ENCODE data around the gene ASXL3. TPM values are rescaled to one million over a fixed set of nuclear protein-coding genes. Genes with fewer than 3 reads are reported as not detected.

ASXL3 gene
- polyA plus RNA-seq, 1 donor from 2014 or later: 15.2 TPM

GRCh38 chr18:33711514-33711913 is 133.5 kb downstream of the ASXL3 start:
- no peak overlapping the region for H3K4me3 ChIP-seq (ENCODE audit: low read length)
- H3K79me2 ChIP-seq (replicated peaks; ENCODE audit: insufficient read depth, low read length): no peaks in the 10 kb centered on the region
- H3K4me2 ChIP-seq (ENCODE audit: low read length): no peak overlapping the region
- TF ChIP-seq, protein P1, sequence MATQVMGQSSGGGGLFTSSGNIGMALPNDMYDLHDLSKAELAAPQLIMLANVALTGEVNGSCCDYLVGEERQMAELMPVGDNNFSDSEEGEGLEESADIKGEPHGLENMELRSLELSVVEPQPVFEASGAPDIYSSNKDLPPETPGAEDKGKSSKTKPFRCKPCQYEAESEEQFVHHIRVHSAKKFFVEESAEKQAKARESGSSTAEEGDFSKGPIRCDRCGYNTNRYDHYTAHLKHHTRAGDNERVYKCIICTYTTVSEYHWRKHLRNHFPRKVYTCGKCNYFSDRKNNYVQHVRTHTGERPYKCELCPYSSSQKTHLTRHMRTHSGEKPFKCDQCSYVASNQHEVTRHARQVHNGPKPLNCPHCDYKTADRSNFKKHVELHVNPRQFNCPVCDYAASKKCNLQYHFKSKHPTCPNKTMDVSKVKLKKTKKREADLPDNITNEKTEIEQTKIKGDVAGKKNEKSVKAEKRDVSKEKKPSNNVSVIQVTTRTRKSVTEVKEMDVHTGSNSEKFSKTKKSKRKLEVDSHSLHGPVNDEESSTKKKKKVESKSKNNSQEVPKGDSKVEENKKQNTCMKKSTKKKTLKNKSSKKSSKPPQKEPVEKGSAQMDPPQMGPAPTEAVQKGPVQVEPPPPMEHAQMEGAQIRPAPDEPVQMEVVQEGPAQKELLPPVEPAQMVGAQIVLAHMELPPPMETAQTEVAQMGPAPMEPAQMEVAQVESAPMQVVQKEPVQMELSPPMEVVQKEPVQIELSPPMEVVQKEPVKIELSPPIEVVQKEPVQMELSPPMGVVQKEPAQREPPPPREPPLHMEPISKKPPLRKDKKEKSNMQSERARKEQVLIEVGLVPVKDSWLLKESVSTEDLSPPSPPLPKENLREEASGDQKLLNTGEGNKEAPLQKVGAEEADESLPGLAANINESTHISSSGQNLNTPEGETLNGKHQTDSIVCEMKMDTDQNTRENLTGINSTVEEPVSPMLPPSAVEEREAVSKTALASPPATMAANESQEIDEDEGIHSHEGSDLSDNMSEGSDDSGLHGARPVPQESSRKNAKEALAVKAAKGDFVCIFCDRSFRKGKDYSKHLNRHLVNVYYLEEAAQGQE (IDR thresholded peaks at IDR 0.05; ENCODE audit: borderline replicate concordance): no peak
- no peak for TF ChIP-seq TAF1 (IDR thresholded peaks at IDR 0.05; ENCODE audit: low read depth)
- TF ChIP-seq SMC3 (conservative IDR thresholded peaks at IDR 0.05; ENCODE audit: poor library complexity): no peak
- no peak for TF ChIP-seq MXI1 (conservative IDR thresholded peaks at IDR 0.05; ENCODE audit: poor library complexity, severe bottlenecking)
- no peak for TF ChIP-seq RAD21 (conservative IDR thresholded peaks at IDR 0.05)
- TF ChIP-seq EP300 (conservative IDR thresholded peaks at IDR 0.05; ENCODE audit: poor library complexity, severe bottlenecking): no peak
- no peak for TF ChIP-seq EZH2 (IDR thresholded peaks at IDR 0.05; ENCODE audit: borderline replicate concordance, insufficient read depth, low read length, poor library complexity, severe bottlenecking)
- TF ChIP-seq CTCF (IDR thresholded peaks at IDR 0.05; ENCODE audit: poor library complexity, severe bottlenecking): no peak
- TF ChIP-seq POLR2AphosphoS5 (IDR thresholded peaks at IDR 0.05): no peak
- no peak overlapping the region for H3K9ac ChIP-seq (ENCODE audit: low read length)
- H3K27me3 ChIP-seq (ENCODE audit: insufficient read depth, low read depth, low read length): no peaks in the 10 kb centered on the region
- no peak overlapping the region for H2AFZ ChIP-seq (ENCODE audit: low read depth, low read length)
- no peaks in the 10 kb centered on the region for H3K9me2 ChIP-seq (ENCODE audit: insufficient read depth, low read length)
- no peaks in the 10 kb centered on the region for H3K36me3 ChIP-seq (ENCODE audit: insufficient read depth, low read length)
- no peaks in the 10 kb centered on the region for H4K20me1 ChIP-seq (ENCODE audit: insufficient read depth)
- no peaks in the 10 kb centered on the region for H3K9me3 ChIP-seq (ENCODE audit: low read length)
- H3K27ac ChIP-seq (ENCODE audit: low read length): no peak overlapping the region
- H3F3A ChIP-seq (ENCODE audit: insufficient read depth, low read length, poor library complexity, severe bottlenecking): no peaks in the 10 kb centered on the region

DNA sequence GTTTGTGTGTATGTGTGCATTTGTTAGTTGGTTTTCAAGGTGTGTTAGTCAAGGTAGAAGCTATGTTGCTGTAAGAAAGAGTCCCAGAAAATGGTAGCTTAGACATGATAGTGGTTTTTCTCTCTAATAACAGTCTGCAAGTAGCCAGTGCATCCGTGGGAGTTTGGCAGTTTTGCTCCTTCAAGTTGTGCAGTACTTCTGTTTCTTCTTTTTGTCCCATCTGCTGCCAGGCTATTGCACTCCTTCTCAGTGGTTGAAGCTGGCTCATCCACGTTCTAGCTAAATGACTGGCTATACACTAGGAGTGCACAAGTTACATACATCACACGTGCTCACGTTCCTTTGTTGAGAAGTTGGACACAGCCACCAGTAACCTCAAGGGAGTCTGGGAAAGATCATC is 134.7 kb downstream of the ASXL3 start:
- Histone ChIP-seq H4K20me1 (ENCODE audit: insufficient read depth) (no peaks in the 10 kb centered on the region), H3F3A (ENCODE audit: insufficient read depth, low read length, poor library complexity, severe bottlenecking) (no peaks in the 10 kb centered on the region), H3K36me3 (ENCODE audit: insufficient read depth, low read length) (no peaks in the 10 kb centered on the region), H3K9me2 (ENCODE audit: insufficient read depth, low read length) (no peaks in the 10 kb centered on the region), H3K9ac (ENCODE audit: low read length) (no peak overlapping the region), H3K79me2 (replicated peaks; ENCODE audit: insufficient read depth, low read length) (no peaks in the 10 kb centered on the region), H3K4me2 (ENCODE audit: low read length) (no peak overlapping the region), H2AFZ (ENCODE audit: low read depth, low read length) (no peak overlapping the region), H3K4me3 (ENCODE audit: low read length) (no peak overlapping the region), H3K27me3 (ENCODE audit: insufficient read depth, low read depth, low read length) (no peaks in the 10 kb centered on the region), H3K9me3 (ENCODE audit: low read length) (no peaks in the 10 kb centered on the region), H3K27ac (ENCODE audit: low read length) (no peak overlapping the region)
- TF ChIP-seq EP300 (conservative IDR thresholded peaks at IDR 0.05; ENCODE audit: poor library complexity, severe bottlenecking) (no peak), SMC3 (conservative IDR thresholded peaks at IDR 0.05; ENCODE audit: poor library complexity) (no peak), EZH2 (IDR thresholded peaks at IDR 0.05; ENCODE audit: borderline replicate concordance, insufficient read depth, low read length, poor library complexity, severe bottlenecking) (no peak), MXI1 (conservative IDR thresholded peaks at IDR 0.05; ENCODE audit: poor library complexity, severe bottlenecking) (no peak), TAF1 (IDR thresholded peaks at IDR 0.05; ENCODE audit: low read depth) (no peak), RAD21 (conservative IDR thresholded peaks at IDR 0.05) (no peak), POLR2AphosphoS5 (IDR thresholded peaks at IDR 0.05) (no peak), CTCF (IDR thresholded peaks at IDR 0.05; ENCODE audit: poor library complexity, severe bottlenecking) (no peak)
- TF ChIP-seq, protein P1 (IDR thresholded peaks at IDR 0.05; ENCODE audit: borderline replicate concordance): no peak

Measured in neural cell (in vitro differentiated cells).